ENCODE results near the gene NUDT5. TPM values are rescaled to one million over a fixed set of nuclear protein-coding genes. Genes with fewer than 3 reads are reported as not detected.

The NUDT5 gene
- total RNA-seq, 1 experiment from 2014 or later = 83.8 TPM

- Mint-ChIP-seq H3K4me1 (ENCODE audit: low read depth, unreplicated experiment) (no peaks in the 10 kb centered on the region), H3K36me3 (ENCODE audit: insufficient read depth, unreplicated experiment) (peaks cover 5% of the 10 kb centered on the region), H3K27ac (ENCODE audit: unreplicated experiment) (no peak overlapping the region), H3K27me3 (ENCODE audit: unreplicated experiment) (no peaks in the 10 kb centered on the region), H3K9me3 (ENCODE audit: low read depth, unreplicated experiment) (no peaks in the 10 kb centered on the region), H3K4me3 (ENCODE audit: low read depth, unreplicated experiment) (no peak overlapping the region)
- intact Hi-C loops (cut with micrococcal nuclease; ENCODE audit: unreplicated experiment) = no loop called here
- CTCF ChIA-PET = no interaction called here
- no TSS peak for BruUV-seq (replicated peaks)
- no peak for TF ChIP-seq CTCF (IDR thresholded peaks at IDR 0.05; ENCODE audit: unreplicated experiment)
- no peak for DNase-seq
Observed at GRCh38 chr10:12154516-12154915, 41.2 kb downstream of the NUDT5 start.

- H3K27ac Mint-ChIP-seq (ENCODE audit: unreplicated experiment) = no peak overlapping the region
- no TSS peak for BruUV-seq (replicated peaks)
- no peak for DNase-seq
Observed at GRCh38 chr10:12150163-12150562, 45.5 kb downstream of the NUDT5 start.

GRCh38 chr10:12144538-12144937, 51.2 kb downstream of the NUDT5 start:
- H3K27ac Mint-ChIP-seq (ENCODE audit: unreplicated experiment) = no peak overlapping the region
- BruUV-seq (replicated peaks) = no TSS peak
- intact Hi-C loops (cut with micrococcal nuclease; ENCODE audit: unreplicated experiment) = no loop called here
- DNase-seq = no peak
- TF ChIP-seq CTCF (IDR thresholded peaks at IDR 0.05; ENCODE audit: unreplicated experiment) = no peak
- H3K9me3 Mint-ChIP-seq (ENCODE audit: low read depth, unreplicated experiment) = no peaks in the 10 kb centered on the region
- no peaks in the 10 kb centered on the region for H3K27me3 Mint-ChIP-seq (ENCODE audit: unreplicated experiment)
- H3K4me3 Mint-ChIP-seq (ENCODE audit: low read depth, unreplicated experiment) = no peak overlapping the region
- CTCF ChIA-PET = no interaction called here
- H3K36me3 Mint-ChIP-seq (ENCODE audit: insufficient read depth, unreplicated experiment) = no peaks in the 10 kb centered on the region
- H3K4me1 Mint-ChIP-seq (ENCODE audit: low read depth, unreplicated experiment) = no peaks in the 10 kb centered on the region

More at GRCh38 chr10:12150163-12150562, 45.5 kb downstream of the NUDT5 start:
- intact Hi-C loops (cut with micrococcal nuclease; ENCODE audit: unreplicated experiment) = no loop called here
- TF ChIP-seq CTCF (IDR thresholded peaks at IDR 0.05; ENCODE audit: unreplicated experiment) = no peak
- Mint-ChIP-seq H3K4me3 (ENCODE audit: low read depth, unreplicated experiment) (no peak overlapping the region), H3K27me3 (ENCODE audit: unreplicated experiment) (no peaks in the 10 kb centered on the region), H3K9me3 (ENCODE audit: low read depth, unreplicated experiment) (no peaks in the 10 kb centered on the region), H3K36me3 (ENCODE audit: insufficient read depth, unreplicated experiment) (no peaks in the 10 kb centered on the region), H3K4me1 (ENCODE audit: low read depth, unreplicated experiment) (no peaks in the 10 kb centered on the region)
- CTCF ChIA-PET = interaction anchor here (1.1 kb wide), 1 partner anchor 15 kb away, joined by 3 read pairs; no protein-coding TSS in a partner anchor

- no peak for TF ChIP-seq CTCF (IDR thresholded peaks at IDR 0.05; ENCODE audit: unreplicated experiment)
- H3K27ac Mint-ChIP-seq (ENCODE audit: unreplicated experiment) = no peak overlapping the region
- H3K9me3 Mint-ChIP-seq (ENCODE audit: low read depth, unreplicated experiment) = no peaks in the 10 kb centered on the region
- no peaks in the 10 kb centered on the region for H3K27me3 Mint-ChIP-seq (ENCODE audit: unreplicated experiment)
- intact Hi-C loops (cut with micrococcal nuclease; ENCODE audit: unreplicated experiment) = no loop called here
- no peak overlapping the region for H3K4me3 Mint-ChIP-seq (ENCODE audit: low read depth, unreplicated experiment)
- BruUV-seq (replicated peaks) = no TSS peak
- H3K36me3 Mint-ChIP-seq (ENCODE audit: insufficient read depth, unreplicated experiment) = no peaks in the 10 kb centered on the region
- H3K4me1 Mint-ChIP-seq (ENCODE audit: low read depth, unreplicated experiment) = no peaks in the 10 kb centered on the region
- no peak for DNase-seq
- CTCF ChIA-PET = no interaction called here
Observed at GRCh38 chr10:12140038-12140437, 55.7 kb downstream of the NUDT5 start.

All from Calu3 (cell line).